Measurements from ENCODE around the gene OR6C1. TPM values are rescaled to one million over a fixed set of nuclear protein-coding genes. Genes with fewer than 3 reads are reported as not detected.
"Not testable (repeated sequence)": the region's sequence is repeated elsewhere in the genome, so short reads cannot be mapped to it uniquely, and the experiment has no call there.

Gene OR6C1
- total and polyA plus RNA-seq, 4 experiments from 2014 or later, result not detected

DNA sequence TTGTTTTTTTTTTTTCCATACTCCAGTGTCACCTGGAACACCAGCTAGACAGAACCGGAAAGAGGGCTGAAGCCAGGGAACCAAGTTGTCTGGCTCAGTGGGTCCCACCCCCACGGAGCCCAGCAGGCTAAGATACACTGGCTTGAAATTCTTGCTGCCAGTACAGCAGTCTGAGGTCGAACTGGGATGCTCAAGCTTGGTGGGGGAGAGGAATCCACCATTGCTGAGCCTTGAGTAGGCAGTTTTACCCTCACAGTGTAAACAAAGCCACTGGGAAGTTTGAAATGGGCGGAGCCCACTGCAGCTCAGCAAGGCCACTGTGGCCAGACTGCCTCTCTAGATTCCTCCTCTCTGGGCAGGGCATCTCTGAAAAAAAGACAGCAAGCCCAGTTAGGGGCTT, 41.2 kb downstream of the OR6C1 start:
- DNase-seq; CTCF ChIA-PET (ENCODE audit: partially characterized antibody); POLR2A ChIA-PET (ENCODE audit: partially characterized antibody); H3K4me1 Mint-ChIP-seq; H3K4me3 Mint-ChIP-seq; H3K36me3 ChIP-seq (ENCODE audit: insufficient read depth, low read length); intact Hi-C loops (cut with micrococcal nuclease); H3K4me3 ChIP-seq (ENCODE audit: low read length in 2 of 2); H3K27me3 ChIP-seq (ENCODE audit: insufficient read depth, low read length); H3K27ac Mint-ChIP-seq; H3K27ac ChIP-seq (ENCODE audit: low read depth, low read length); H3K36me3 Mint-ChIP-seq; H3K4me1 ChIP-seq (ENCODE audit: insufficient read depth, low read length); H3K9me3 ChIP-seq (ENCODE audit: control insufficient read depth in 1 of 2, low read length in 2 of 2): not testable (repeated sequence)
- peaks cover 0 to 10% (median 2%) of the 10 kb centered on the region in 8 donors for H3K9me3 Mint-ChIP-seq
- peaks cover 15 to 17% of the 10 kb centered on the region in 2 donors for H3K27me3 Mint-ChIP-seq

- H3K4me3 ChIP-seq (ENCODE audit: low read length in 2 of 2), result no peak within 1 kb of the TSS
- no peak within 1 kb of the TSS for H3K4me3 Mint-ChIP-seq
- no peaks in the 10 kb centered on the region for H3K36me3 ChIP-seq (ENCODE audit: insufficient read depth, low read length)
- H3K9me3 Mint-ChIP-seq, result peaks cover 0 to 4% (median 0%) of the 10 kb centered on the region in 8 donors
- ChIA-PET CTCF (ENCODE audit: partially characterized antibody) (no interaction called here), POLR2A (ENCODE audit: partially characterized antibody) (no interaction called here)
- no peaks in the 10 kb centered on the region for H3K4me1 Mint-ChIP-seq
- peaks cover 15 to 24% of the 10 kb centered on the region in 2 donors for H3K27me3 Mint-ChIP-seq
- no peak within 1 kb of the TSS for H3K27ac ChIP-seq (ENCODE audit: low read depth, low read length)
- no peaks in the 10 kb centered on the region for H3K9me3 ChIP-seq (ENCODE audit: control insufficient read depth in 1 of 2, low read length in 2 of 2)
- no peak within 1 kb of the TSS for H3K27ac Mint-ChIP-seq
- H3K27me3 ChIP-seq (ENCODE audit: insufficient read depth, low read length), result no peaks in the 10 kb centered on the region
- H3K36me3 Mint-ChIP-seq, result no peaks in the 10 kb centered on the region
- intact Hi-C loops (cut with micrococcal nuclease), result no loop called here
- H3K4me1 ChIP-seq (ENCODE audit: insufficient read depth, low read length), result no peaks in the 10 kb centered on the region
- DNase-seq, result no peak
These were observed 48.5 kb downstream of the OR6C1 start, which contains the start of gene OR6C75 for GRCh38 chr12:55362675-55363074. Gene OR6C75 (plus strand): TSS chr12:55362975. CDS start chr12:55365111, 2,136 bp downstream.

DNA sequence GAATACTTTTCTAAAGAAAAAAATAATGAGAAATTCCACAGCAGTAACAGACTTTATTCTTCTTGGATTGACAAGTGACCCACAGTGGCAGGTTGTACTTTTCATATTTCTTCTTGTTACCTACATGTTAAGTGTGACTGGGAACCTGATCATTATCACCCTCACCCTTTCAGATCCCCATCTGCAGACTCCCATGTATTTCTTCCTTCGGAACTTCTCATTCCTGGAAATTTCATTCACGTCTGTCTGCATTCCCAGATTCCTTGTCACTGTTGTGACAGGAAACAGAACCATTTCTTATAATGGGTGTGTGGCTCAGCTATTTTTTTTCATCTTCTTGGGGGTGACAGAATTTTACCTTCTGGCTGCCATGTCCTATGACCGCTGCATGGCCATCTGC, 50.9 kb downstream of the OR6C1 start:
- peaks cover 14% of the 10 kb centered on the region in 2 donors for H3K27me3 Mint-ChIP-seq
- no peak overlapping the region for H3K27ac Mint-ChIP-seq

More for the DNA sequence above, 50.9 kb downstream of the OR6C1 start:
- Histone ChIP-seq H3K9me3 (ENCODE audit: control insufficient read depth in 1 of 2, low read length in 2 of 2) (no peaks in the 10 kb centered on the region), H3K36me3 (ENCODE audit: insufficient read depth, low read length) (no peaks in the 10 kb centered on the region), H3K4me1 (ENCODE audit: insufficient read depth, low read length) (no peaks in the 10 kb centered on the region), H3K4me3 (ENCODE audit: low read length in 2 of 2) (no peak overlapping the region), H3K27ac (ENCODE audit: low read depth, low read length) (no peak overlapping the region), H3K27me3 (ENCODE audit: insufficient read depth, low read length) (no peaks in the 10 kb centered on the region)
- H3K36me3 Mint-ChIP-seq, result no peaks in the 10 kb centered on the region
- DNase-seq, result no peak
- H3K4me1 Mint-ChIP-seq, result no peaks in the 10 kb centered on the region
- ChIA-PET POLR2A (ENCODE audit: partially characterized antibody) (no interaction called here), CTCF (ENCODE audit: partially characterized antibody) (no interaction called here)
- intact Hi-C loops (cut with micrococcal nuclease), result no loop called here
- H3K4me3 Mint-ChIP-seq, result no peak overlapping the region
- H3K9me3 Mint-ChIP-seq, result peaks cover 0 to 4% (median 0%) of the 10 kb centered on the region in 8 donors

Other genes starting within 250 kb of the OR6C1 start
- not detected for gene OR9K2, start 187.9 kb upstream of the OR6C1 start, total RNA-seq
- gene OR9K2, start 187.9 kb upstream of the OR6C1 start, polyA plus RNA-seq, result not detected
- gene OR10A7, start 93.3 kb upstream of the OR6C1 start, total RNA-seq, result not detected
- gene OR10A7, start 93.3 kb upstream of the OR6C1 start, polyA plus RNA-seq, result not detected
- gene OR6C74, start 69.7 kb upstream of the OR6C1 start, total RNA-seq, result not detected
- gene OR6C74, start 69.7 kb upstream of the OR6C1 start, polyA plus RNA-seq, result not detected
- gene OR6C6, start 17.8 kb upstream of the OR6C1 start, total RNA-seq, result not detected
- gene OR6C6, start 17.8 kb upstream of the OR6C1 start, polyA plus RNA-seq, result not detected
- not detected for gene OR6C3, start 16.4 kb downstream of the OR6C1 start, total RNA-seq
- not detected for gene OR6C3, start 16.4 kb downstream of the OR6C1 start, polyA plus RNA-seq
- not detected for gene OR6C75, start 48.6 kb downstream of the OR6C1 start, total RNA-seq
- not detected for gene OR6C75, start 48.6 kb downstream of the OR6C1 start, polyA plus RNA-seq
- gene OR6C65, start 86.2 kb downstream of the OR6C1 start, total RNA-seq, result not detected
- not detected for gene OR6C65, start 86.2 kb downstream of the OR6C1 start, polyA plus RNA-seq
- gene OR6C76, start 111.9 kb downstream of the OR6C1 start, total RNA-seq, result not detected
- not detected for gene OR6C76, start 111.9 kb downstream of the OR6C1 start, polyA plus RNA-seq
- not detected for gene OR6C2, start 129.7 kb downstream of the OR6C1 start, total RNA-seq
- not detected for gene OR6C2, start 129.7 kb downstream of the OR6C1 start, polyA plus RNA-seq
- gene OR6C70, start 155.8 kb downstream of the OR6C1 start, total RNA-seq, result not detected
- gene OR6C70, start 155.8 kb downstream of the OR6C1 start, polyA plus RNA-seq, result not detected
- gene OR6C68, start 178.0 kb downstream of the OR6C1 start, total RNA-seq, result not detected
- not detected for gene OR6C68, start 178.0 kb downstream of the OR6C1 start, polyA plus RNA-seq
- not detected for gene OR6C4, start 235.3 kb downstream of the OR6C1 start, total RNA-seq
- not detected for gene OR6C4, start 235.3 kb downstream of the OR6C1 start, polyA plus RNA-seq